ENCODE measurements around the gene CDH1.

The CDH1 gene

GRCh38 chr16:68710211-68710610 lies 26.9 kb upstream of the CDH1 start:
- H4K20me1 ChIP-seq (ENCODE audit: insufficient read depth, low read length, poor library complexity, severe bottlenecking) = no peaks in the 10 kb centered on the region
- H3K9ac ChIP-seq (ENCODE audit: low read depth, low read length, poor library complexity, severe bottlenecking) = no peak overlapping the region
- H2AFZ ChIP-seq (ENCODE audit: low read length) = no peak overlapping the region
- TF ChIP-seq EZH2phosphoT487 (IDR thresholded peaks at IDR 0.05; ENCODE audit: borderline replicate concordance) = no peak
- TF ChIP-seq CTCF (conservative IDR thresholded peaks at IDR 0.05; ENCODE audit: low read length) = no peak
- H3K9me2 ChIP-seq (replicated peaks; ENCODE audit: low read depth, low read length) = no peaks in the 10 kb centered on the region
- no peaks in the 10 kb centered on the region for H3K4me1 ChIP-seq (ENCODE audit: insufficient read depth, low read length, poor library complexity, severe bottlenecking)
- H3K27me3 ChIP-seq (ENCODE audit: insufficient read depth, low read length, poor library complexity, severe bottlenecking) = no peaks in the 10 kb centered on the region
- H3K9me3 ChIP-seq (ENCODE audit: insufficient read depth, low read depth, low read length) = no peaks in the 10 kb centered on the region
- H3K4me3 ChIP-seq (ENCODE audit: low read length, poor library complexity, severe bottlenecking) = no peak overlapping the region
- H3F3A ChIP-seq (ENCODE audit: low read depth) = no peaks in the 10 kb centered on the region
- no peak overlapping the region for H3K4me2 ChIP-seq (ENCODE audit: low read depth, low read length, poor library complexity, severe bottlenecking)
- no peaks in the 10 kb centered on the region for H3K36me3 ChIP-seq (ENCODE audit: insufficient read depth, low read length)
- no peaks in the 10 kb centered on the region for H3K79me2 ChIP-seq (ENCODE audit: insufficient read depth, low read length)

- no peaks in the 10 kb centered on the region for H4K20me1 ChIP-seq (ENCODE audit: insufficient read depth, low read length, poor library complexity, severe bottlenecking)
- H3K4me1 ChIP-seq (ENCODE audit: insufficient read depth, low read length, poor library complexity, severe bottlenecking) = no peaks in the 10 kb centered on the region
- H3K9me3 ChIP-seq (ENCODE audit: insufficient read depth, low read depth, low read length) = no peaks in the 10 kb centered on the region
- no peak overlapping the region for H3K4me2 ChIP-seq (ENCODE audit: low read depth, low read length, poor library complexity, severe bottlenecking)
- H2AFZ ChIP-seq (ENCODE audit: low read length) = no peak overlapping the region
- H3F3A ChIP-seq (ENCODE audit: low read depth) = no peaks in the 10 kb centered on the region
- no peaks in the 10 kb centered on the region for H3K27me3 ChIP-seq (ENCODE audit: insufficient read depth, low read length, poor library complexity, severe bottlenecking)
- no peaks in the 10 kb centered on the region for H3K36me3 ChIP-seq (ENCODE audit: insufficient read depth, low read length)
- TF ChIP-seq EZH2phosphoT487 (IDR thresholded peaks at IDR 0.05; ENCODE audit: borderline replicate concordance) = no peak
- TF ChIP-seq CTCF (conservative IDR thresholded peaks at IDR 0.05; ENCODE audit: low read length) = no peak
- H3K9ac ChIP-seq (ENCODE audit: low read depth, low read length, poor library complexity, severe bottlenecking) = no peak overlapping the region
- no peak overlapping the region for H3K4me3 ChIP-seq (ENCODE audit: low read length, poor library complexity, severe bottlenecking)
- H3K79me2 ChIP-seq (ENCODE audit: insufficient read depth, low read length) = no peaks in the 10 kb centered on the region
- no peaks in the 10 kb centered on the region for H3K9me2 ChIP-seq (replicated peaks; ENCODE audit: low read depth, low read length)
Measured at GRCh38 chr16:68711421-68712139, 25.5 kb upstream of the CDH1 start.

GRCh38 chr16:68713361-68713760 lies 23.7 kb upstream of the CDH1 start:
- H3K79me2 ChIP-seq (ENCODE audit: insufficient read depth, low read length) = no peaks in the 10 kb centered on the region
- no peaks in the 10 kb centered on the region for H3K9me2 ChIP-seq (replicated peaks; ENCODE audit: low read depth, low read length)
- no peaks in the 10 kb centered on the region for H4K20me1 ChIP-seq (ENCODE audit: insufficient read depth, low read length, poor library complexity, severe bottlenecking)
- H3K9ac ChIP-seq (ENCODE audit: low read depth, low read length, poor library complexity, severe bottlenecking) = no peak overlapping the region
- H3K4me3 ChIP-seq (ENCODE audit: low read length, poor library complexity, severe bottlenecking) = no peak overlapping the region
- H3K27me3 ChIP-seq (ENCODE audit: insufficient read depth, low read length, poor library complexity, severe bottlenecking) = no peaks in the 10 kb centered on the region
- no peak overlapping the region for H2AFZ ChIP-seq (ENCODE audit: low read length)
- TF ChIP-seq EZH2phosphoT487 (IDR thresholded peaks at IDR 0.05; ENCODE audit: borderline replicate concordance) (no peak), CTCF (conservative IDR thresholded peaks at IDR 0.05; ENCODE audit: low read length) (no peak)
- no peak overlapping the region for H3K4me2 ChIP-seq (ENCODE audit: low read depth, low read length, poor library complexity, severe bottlenecking)
- no peaks in the 10 kb centered on the region for H3K36me3 ChIP-seq (ENCODE audit: insufficient read depth, low read length)
- no peaks in the 10 kb centered on the region for H3F3A ChIP-seq (ENCODE audit: low read depth)
- H3K9me3 ChIP-seq (ENCODE audit: insufficient read depth, low read depth, low read length) = no peaks in the 10 kb centered on the region
- H3K4me1 ChIP-seq (ENCODE audit: insufficient read depth, low read length, poor library complexity, severe bottlenecking) = no peaks in the 10 kb centered on the region

Measured in Loucy (cell line).